Measurements from ENCODE around the gene ACSL6. TPM values are rescaled to one million over a fixed set of nuclear protein-coding genes. Genes with fewer than 3 reads are reported as not detected.

Gene ACSL6
- total RNA-seq, 1 donor from 2014 or later, result 0.19 TPM

GRCh38 chr5:131952301-131952857, 59.1 kb downstream of the ACSL6 start:
- DNase-seq (ENCODE audit: low spot score, unreplicated experiment), result no peak
- Mint-ChIP-seq H3K27me3 (no peaks in the 10 kb centered on the region), H3K4me1 (ENCODE audit: low read depth) (peaks cover 4% of the 10 kb centered on the region), H3K4me3 (ENCODE audit: low read depth) (no peak overlapping the region), H3K27ac (no peak overlapping the region), H3K9me3 (ENCODE audit: low read depth) (no peaks in the 10 kb centered on the region), H3K36me3 (ENCODE audit: insufficient read depth) (no peaks in the 10 kb centered on the region)
- no peak for TF ChIP-seq CTCF (IDR thresholded peaks at IDR 0.05; ENCODE audit: unreplicated experiment)

DNA sequence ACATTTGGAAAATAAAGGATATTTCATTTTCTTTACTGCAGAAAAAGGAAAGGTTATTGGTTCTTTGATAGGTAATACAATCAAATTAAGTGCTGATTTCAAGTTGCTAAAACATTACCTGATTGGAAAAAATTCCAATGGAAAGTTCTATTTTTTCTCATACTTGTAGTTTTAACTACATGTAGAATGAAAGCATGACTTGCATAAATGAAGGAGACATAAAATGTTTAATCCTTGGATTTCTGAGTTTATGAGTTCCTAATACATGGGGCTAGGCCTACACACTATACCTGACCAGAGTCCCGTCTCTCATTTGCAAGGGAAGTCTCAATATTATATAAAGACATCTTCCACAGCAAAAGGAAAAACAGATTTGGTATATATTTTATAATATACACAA, 60.8 kb downstream of the ACSL6 start:
- Mint-ChIP-seq H3K9me3 (ENCODE audit: low read depth) (no peaks in the 10 kb centered on the region), H3K4me3 (ENCODE audit: low read depth) (no peak overlapping the region), H3K4me1 (ENCODE audit: low read depth) (peaks cover 4% of the 10 kb centered on the region), H3K27me3 (no peaks in the 10 kb centered on the region), H3K36me3 (ENCODE audit: insufficient read depth) (no peaks in the 10 kb centered on the region), H3K27ac (no peak overlapping the region)
- no peak for TF ChIP-seq CTCF (IDR thresholded peaks at IDR 0.05; ENCODE audit: unreplicated experiment)
- no peak for DNase-seq (ENCODE audit: low spot score, unreplicated experiment)

- no peaks in the 10 kb centered on the region for H3K27me3 Mint-ChIP-seq
- H3K27ac Mint-ChIP-seq, result no peak overlapping the region
- DNase-seq (ENCODE audit: low spot score, unreplicated experiment), result no peak
- H3K4me1 Mint-ChIP-seq (ENCODE audit: low read depth), result peaks cover 4% of the 10 kb centered on the region
- no peaks in the 10 kb centered on the region for H3K36me3 Mint-ChIP-seq (ENCODE audit: insufficient read depth)
- no peak for TF ChIP-seq CTCF (IDR thresholded peaks at IDR 0.05; ENCODE audit: unreplicated experiment)
- no peaks in the 10 kb centered on the region for H3K9me3 Mint-ChIP-seq (ENCODE audit: low read depth)
- no peak overlapping the region for H3K4me3 Mint-ChIP-seq (ENCODE audit: low read depth)
Observed at GRCh38 chr5:131947445-131947844, 64.0 kb downstream of the ACSL6 start.

GRCh38 chr5:131945551-131946168, 65.8 kb downstream of the ACSL6 start, which contains the start of gene MEIKIN:
Gene MEIKIN (minus strand): TSS chr5:131945663. CDS start chr5:131945505, 158 bp downstream.
- no peaks in the 10 kb centered on the region for H3K36me3 Mint-ChIP-seq (ENCODE audit: insufficient read depth)
- peaks cover 4% of the 10 kb centered on the region for H3K4me1 Mint-ChIP-seq (ENCODE audit: low read depth)
- H3K27ac Mint-ChIP-seq, result no peak within 1 kb of the TSS
- H3K4me3 Mint-ChIP-seq (ENCODE audit: low read depth), result no peak within 1 kb of the TSS
- no peak for DNase-seq (ENCODE audit: low spot score, unreplicated experiment)
- H3K27me3 Mint-ChIP-seq, result no peaks in the 10 kb centered on the region
- no peaks in the 10 kb centered on the region for H3K9me3 Mint-ChIP-seq (ENCODE audit: low read depth)
- no peak for TF ChIP-seq CTCF (IDR thresholded peaks at IDR 0.05; ENCODE audit: unreplicated experiment)

DNA sequence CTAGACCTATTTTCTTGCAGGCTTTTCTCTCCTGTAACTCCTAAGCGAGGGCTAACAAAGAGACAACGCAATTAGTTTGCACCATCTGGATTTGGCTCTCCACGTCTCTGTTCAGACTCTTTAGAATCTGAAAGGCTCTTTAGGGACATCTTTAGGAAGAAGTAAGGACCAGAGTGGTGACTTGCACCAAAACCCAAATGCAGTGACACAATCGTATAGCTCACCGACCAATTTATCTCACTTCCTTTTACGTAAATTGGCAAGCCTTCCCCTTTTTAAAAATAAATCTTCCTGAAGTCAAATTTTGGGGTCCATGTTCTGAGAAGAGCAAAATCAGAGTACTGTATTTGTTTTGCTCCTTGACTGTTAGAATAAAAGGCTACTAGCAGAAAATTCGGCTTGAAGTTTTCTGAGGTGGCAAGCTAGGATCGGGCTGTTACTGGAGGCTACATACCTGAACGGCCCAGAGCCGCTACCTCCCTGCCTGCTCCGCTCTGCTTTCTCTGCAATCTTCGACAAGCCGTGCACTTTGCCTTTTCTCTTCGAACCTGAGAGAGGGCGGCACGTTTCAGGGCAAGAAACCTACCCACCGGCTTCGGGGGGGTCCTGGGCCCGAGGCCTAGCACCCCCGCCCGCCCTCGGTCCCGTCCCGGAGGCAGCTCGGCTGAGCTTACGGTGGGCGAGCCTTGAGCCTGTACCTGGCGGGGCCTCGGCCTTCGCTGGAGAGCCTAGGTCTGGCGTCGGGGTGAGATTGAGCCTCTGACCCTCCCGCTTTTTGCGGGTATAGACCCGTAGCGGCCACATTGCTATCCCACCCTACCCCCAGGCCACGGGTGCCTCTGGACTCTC, 66.5 kb downstream of the ACSL6 start:
- Mint-ChIP-seq H3K4me1 (ENCODE audit: low read depth) (peaks cover 4% of the 10 kb centered on the region), H3K36me3 (ENCODE audit: insufficient read depth) (no peaks in the 10 kb centered on the region), H3K27me3 (no peaks in the 10 kb centered on the region), H3K9me3 (ENCODE audit: low read depth) (no peaks in the 10 kb centered on the region), H3K27ac (no peak overlapping the region), H3K4me3 (ENCODE audit: low read depth) (no peak overlapping the region)
- DNase-seq (ENCODE audit: low spot score, unreplicated experiment), result no peak
- TF ChIP-seq CTCF (IDR thresholded peaks at IDR 0.05; ENCODE audit: unreplicated experiment), result no peak

Measured in progenitor cell of endocrine pancreas (in vitro differentiated cells).